Sigmoid colon (tissue), 7 donors: Measurements from ENCODE around the gene CEP44. TPM values are rescaled to one million over a fixed set of nuclear protein-coding genes. Genes with fewer than 3 reads are reported as not detected.
"Not testable (repeated sequence)": the region's sequence is repeated elsewhere in the genome, so short reads cannot be mapped to it uniquely, and the experiment has no call there.

Experiments
- DNase-seq: peaks from one replicate; pipeline ENCODE4 v3.0.0-alpha.2; 2019
- H3K27ac ChIP-seq, 4 donors: fragments of 200-600 bp; sonication (generic); one replicate each; pipeline ENCODE4 v1.5.1; 2016 to 2019; ENCODE audit warnings: mild to moderate bottlenecking in 1 of 4
- H3K27me3 ChIP-seq, 3 donors: fragments of 200-600 bp; sonication (generic); one replicate each; pipeline ENCODE4 v1.5.1; 2019; ENCODE audit warnings: mild to moderate bottlenecking in 1 of 3
- H3K36me3 ChIP-seq, 4 donors: fragments of 200-600 bp; sonication (generic); one replicate each; pipeline ENCODE4 v1.5.1; 2016 to 2019
- H3K4me1 ChIP-seq, 4 donors: fragments of 200-600 bp; sonication (generic); one replicate each; pipeline ENCODE4 v1.5.1; 2017 to 2019
- H3K4me3 ChIP-seq, 4 donors: fragments of 200-600 bp; sonication (generic); one replicate each; pipeline ENCODE4 v1.5.1; 2017 to 2019; ENCODE audit warnings: mild to moderate bottlenecking in 2 of 4, moderate library complexity in 1 of 4
- H3K9me3 ChIP-seq, 4 donors: fragments of 200-600 bp in 3 of 4; sonication (generic) in 3 of 4; one replicate each; pipeline versions ENCODE4 v1.5.1 to v1.6.1; 2013 to 2019
- CTCF ChIP-seq, 4 experiments: fragments of 450-650 bp in 3 of 4; fragments of 200-600 bp in 1 of 4; IDR thresholded peaks; one replicate each; pipeline ENCODE4 v1.5.1; 2016 to 2019; ENCODE audit warnings: antibody characterized with exemption in 4 of 4, mild to moderate bottlenecking in 3 of 4, moderate library complexity in 2 of 4
- EP300 ChIP-seq, 4 donors: sonication (generic); formaldehyde crosslinking; IDR thresholded peaks; one replicate each; pipeline ENCODE4 v1.6.1; 2017; ENCODE audit warnings: antibody characterized with exemption in 4 of 4
- POLR2A ChIP-seq, 2 donors: fragments of 450-650 bp; IDR thresholded peaks; one replicate each; pipeline ENCODE4 v1.6.1; 2016; ENCODE audit warnings: antibody characterized with exemption in 2 of 2, mild to moderate bottlenecking in 2 of 2, moderate library complexity in 2 of 2
- POLR2AphosphoS5 ChIP-seq, 4 donors: sonication (generic); formaldehyde crosslinking; IDR thresholded peaks; one replicate each; pipeline ENCODE4 v1.6.1; 2017; ENCODE audit warnings: antibody characterized with exemption in 4 of 4
- WGBS, 2 donors: extraction: QIAGEN DNeasy Blood & Tissue Kit; methylation state at CpG; one replicate each; pipeline ENCODE4 v1.1.7; 2013; 5-methylcytosine and 5-hydroxymethylcytosine counted together
- intact Hi-C: fragments of 100-400 bp; cut with DNase I; formaldehyde crosslinking; loops from one replicate; pipeline ENCODE4 v1.15.1; 2023
- polyA plus RNA-seq, 3 donors: library from polyadenylated mRNA; stranded (reverse); fragments of 200-250 nt; gene quantifications; one replicate each; pipeline ENCODE4 v1.2.3, GENCODE V29; 2013
- total RNA-seq, 4 donors: library from RNA; depleted of rRNA; stranded (reverse); fragments of >200 nt; gene quantifications; one replicate each; pipeline ENCODE4 v1.1.0, GENCODE V29; 2016
- donor health status: healthy with polysubstance abuse.
- donor health status: Bipolar disorder and iron deficiency.
- donor health status: healthy.

Gene CEP44
- total and polyA plus RNA-seq, 7 donors = 3.9 to 47.4 (median 24.6) TPM

GRCh38 chr4:174375422-174375821 lies 91.7 kb downstream of the CEP44 start:
- H3K9me3 ChIP-seq = no peaks in the 10 kb centered on the region
- H3K4me3 ChIP-seq = no peak overlapping the region
- H3K27ac ChIP-seq = no peak overlapping the region
- no peaks in the 10 kb centered on the region for H3K36me3 ChIP-seq
- no peaks in the 10 kb centered on the region for H3K4me1 ChIP-seq
- intact Hi-C loops = no loop called here
- DNase-seq = no peak
- TF ChIP-seq POLR2A (IDR thresholded peaks at IDR 0.05) (no peak), CTCF (IDR thresholded peaks at IDR 0.05) (no peak), POLR2AphosphoS5 (IDR thresholded peaks at IDR 0.05) (no peak), EP300 (IDR thresholded peaks at IDR 0.05) (no peak)
- 88 to 89% methylated on average over 8 of the region's 8 CpGs for WGBS, 2 donors
- no peaks in the 10 kb centered on the region for H3K27me3 ChIP-seq

GRCh38 chr4:174377613-174378012 lies 93.9 kb downstream of the CEP44 start:
- intact Hi-C loops = no loop called here
- Histone ChIP-seq H3K4me3 (no peak overlapping the region), H3K4me1 (no peaks in the 10 kb centered on the region), H3K27me3 (no peaks in the 10 kb centered on the region), H3K36me3 (no peaks in the 10 kb centered on the region), H3K9me3 (no peaks in the 10 kb centered on the region), H3K27ac (no peak overlapping the region)
- DNase-seq = no peak
- WGBS, 2 donors = 60 to 68% methylated on average over 2 of the region's 2 CpGs
- TF ChIP-seq POLR2AphosphoS5 (IDR thresholded peaks at IDR 0.05) (no peak), EP300 (IDR thresholded peaks at IDR 0.05) (no peak), CTCF (IDR thresholded peaks at IDR 0.05) (no peak), POLR2A (IDR thresholded peaks at IDR 0.05) (no peak)

- DNase-seq = no peak
- intact Hi-C loops = no loop called here
- H3K27me3 ChIP-seq = no peaks in the 10 kb centered on the region
- TF ChIP-seq POLR2AphosphoS5 (IDR thresholded peaks at IDR 0.05) = no peak
- TF ChIP-seq POLR2A (IDR thresholded peaks at IDR 0.05) = no peak
- TF ChIP-seq CTCF (IDR thresholded peaks at IDR 0.05) = no peak
- TF ChIP-seq EP300 (IDR thresholded peaks at IDR 0.05) = no peak
- no peak overlapping the region for H3K27ac ChIP-seq
- no peak overlapping the region for H3K4me3 ChIP-seq
- 93 to 94% methylated on average over 2 of the region's 2 CpGs for WGBS, 2 donors
- H3K4me1 ChIP-seq = no peaks in the 10 kb centered on the region
- no peaks in the 10 kb centered on the region for H3K9me3 ChIP-seq
- H3K36me3 ChIP-seq = no peaks in the 10 kb centered on the region
Observed at GRCh38 chr4:174378951-174379350, 95.2 kb downstream of the CEP44 start.

GRCh38 chr4:174380206-174380605 lies 96.5 kb downstream of the CEP44 start:
- H3K27me3 ChIP-seq, DNase-seq, H3K4me1 ChIP-seq, H3K27ac ChIP-seq, intact Hi-C loops, H3K36me3 ChIP-seq, H3K4me3 ChIP-seq, H3K9me3 ChIP-seq: not testable (repeated sequence)
- WGBS, 2 donors = 75 to 80% methylated on average over 4 of the region's 4 CpGs

GRCh38 chr4:174380699-174381439 lies 97.2 kb downstream of the CEP44 start:
- Histone ChIP-seq H3K4me3 (no peak overlapping the region), H3K27ac (no peak overlapping the region), H3K4me1 (no peaks in the 10 kb centered on the region), H3K36me3 (no peaks in the 10 kb centered on the region), H3K9me3 (no peaks in the 10 kb centered on the region), H3K27me3 (no peaks in the 10 kb centered on the region)
- DNase-seq = no peak
- TF ChIP-seq CTCF (IDR thresholded peaks at IDR 0.05) (no peak), POLR2AphosphoS5 (IDR thresholded peaks at IDR 0.05) (no peak), EP300 (IDR thresholded peaks at IDR 0.05) (no peak), POLR2A (IDR thresholded peaks at IDR 0.05) (no peak)
- WGBS, 2 donors = 90 to 95% methylated on average over 9 of the region's 9 CpGs
- intact Hi-C loops = no loop called here
